DMS114 treated with DMSO at 0.1 percent for 48 hours (cell line): Measurements from ENCODE around the gene HSPB1.
"Not testable (repeated sequence)": the region's sequence is repeated elsewhere in the genome, so short reads cannot be mapped to it uniquely, and the experiment has no call there.

Source experiments
- DNase-seq: peaks from one replicate; lab custom pipeline; 2025; ENCODE audit not compliant: unreplicated experiment; lab: John Stamatoyannopoulos, UW

HSPB1 gene

GRCh38 chr7:76330261-76330660 lies 27.8 kb downstream of the HSPB1 start:
- no peak for DNase-seq

- no peak for DNase-seq
These were observed 28.2 kb downstream of the HSPB1 start for GRCh38 chr7:76330673-76331072.

DNA sequence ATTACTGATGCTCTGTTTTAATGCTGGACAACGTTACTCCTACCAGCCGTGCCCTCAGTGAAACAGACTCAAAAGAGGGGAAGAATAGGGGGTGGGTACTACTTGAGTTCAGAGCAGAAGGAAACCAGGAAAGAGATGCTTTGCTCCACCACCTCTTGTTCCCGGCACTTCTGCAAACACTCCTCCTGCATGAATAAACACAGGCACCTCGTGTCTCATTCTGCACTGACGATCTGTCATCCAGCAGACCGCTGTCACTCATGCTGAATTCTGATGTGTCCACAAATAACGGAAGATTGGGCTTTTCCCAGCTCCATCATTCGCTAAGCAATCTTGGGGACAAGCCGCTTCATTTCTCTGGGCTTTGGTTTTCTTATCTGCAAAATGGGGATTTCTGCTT lies 29.6 kb downstream of the HSPB1 start:
- DNase-seq = no peak

DNA sequence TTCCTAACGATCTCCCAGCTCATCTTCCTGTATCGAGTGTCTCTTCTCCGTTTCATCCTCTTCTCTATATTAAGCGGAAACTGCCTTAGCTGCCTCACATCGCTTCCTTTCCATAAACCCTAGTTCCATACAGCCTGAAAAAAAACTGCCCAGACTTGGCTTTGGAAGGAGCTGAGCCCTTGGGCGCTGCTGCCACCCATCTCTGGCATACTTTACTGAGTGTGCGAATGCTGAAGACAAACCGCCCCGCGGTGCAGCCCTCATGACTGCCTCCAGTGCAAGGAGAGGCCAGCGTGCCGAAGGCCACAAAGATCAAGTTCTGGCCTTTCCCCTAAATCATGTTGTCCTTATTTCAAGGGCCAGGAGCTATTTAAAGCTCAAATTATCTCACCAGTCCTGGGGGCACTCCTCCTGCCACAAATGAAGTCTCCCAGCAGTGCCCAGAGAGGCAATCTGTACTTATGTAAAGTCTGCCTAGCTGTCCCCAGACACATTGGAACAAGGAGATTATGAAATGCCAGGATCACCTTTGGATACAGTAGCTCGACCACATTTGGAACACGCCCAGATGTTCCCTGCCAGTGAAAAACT lies 31.1 kb downstream of the HSPB1 start:
- no peak for DNase-seq

GRCh38 chr7:76334320-76334967 lies 32.0 kb downstream of the HSPB1 start:
- no peak for DNase-seq

GRCh38 chr7:76335417-76335816 lies 32.9 kb downstream of the HSPB1 start:
- not testable (repeated sequence) for DNase-seq

GRCh38 chr7:76336094-76336493 lies 33.6 kb downstream of the HSPB1 start:
- no peak for DNase-seq

GRCh38 chr7:76337147-76337546 lies 34.7 kb downstream of the HSPB1 start:
- DNase-seq = no peak

GRCh38 chr7:76338298-76339084 lies 36.0 kb downstream of the HSPB1 start:
- DNase-seq = no peak

DNA sequence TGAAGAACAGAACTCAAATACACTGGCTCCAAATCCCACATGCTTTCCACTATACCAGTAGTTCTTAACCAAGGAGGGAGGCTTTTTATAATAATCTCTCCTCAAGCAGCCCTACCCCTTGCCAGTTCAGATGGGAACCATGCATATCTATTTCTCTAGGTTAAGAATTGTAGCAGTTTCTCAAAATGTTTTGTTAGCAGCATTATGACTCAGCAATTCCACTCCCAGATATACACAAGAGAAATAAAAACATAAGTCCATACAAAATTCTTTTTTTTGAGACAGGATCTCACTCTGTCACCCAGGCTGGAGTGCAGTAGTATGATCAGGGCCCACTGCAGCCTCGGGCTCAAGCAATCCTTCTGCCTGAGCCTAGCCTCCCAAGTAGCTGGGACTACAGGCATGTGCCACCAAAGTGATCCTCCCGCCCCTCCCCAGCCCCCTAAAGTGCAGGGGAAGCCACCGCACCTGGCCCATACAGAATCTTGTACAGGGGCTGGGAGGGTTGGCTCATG lies 38.2 kb downstream of the HSPB1 start:
- no peak for DNase-seq

DNA sequence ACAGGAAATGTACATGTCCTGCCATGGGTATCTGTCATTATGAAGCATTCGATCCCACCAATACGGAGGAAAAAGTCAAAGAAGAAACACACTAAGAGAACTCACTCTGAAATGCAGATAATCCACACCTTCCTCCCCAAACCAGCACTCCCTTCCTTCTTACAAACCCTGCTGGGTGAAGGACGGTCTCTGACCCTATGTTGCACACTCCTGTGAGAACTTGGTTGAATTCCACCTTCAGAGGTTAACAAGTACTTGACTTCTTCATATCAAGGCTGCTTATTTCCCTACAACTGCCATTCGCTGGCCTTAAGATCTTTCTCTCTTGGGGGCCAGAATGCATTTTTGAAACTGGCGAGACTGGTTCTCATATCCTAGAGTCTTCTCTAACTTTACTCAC lies 39.7 kb downstream of the HSPB1 start:
- DNase-seq = no peak

GRCh38 chr7:76343294-76343930 lies 40.9 kb downstream of the HSPB1 start:
- no peak for DNase-seq

GRCh38 chr7:76343931-76344321 lies 41.5 kb downstream of the HSPB1 start:
- DNase-seq = no peak

DNA sequence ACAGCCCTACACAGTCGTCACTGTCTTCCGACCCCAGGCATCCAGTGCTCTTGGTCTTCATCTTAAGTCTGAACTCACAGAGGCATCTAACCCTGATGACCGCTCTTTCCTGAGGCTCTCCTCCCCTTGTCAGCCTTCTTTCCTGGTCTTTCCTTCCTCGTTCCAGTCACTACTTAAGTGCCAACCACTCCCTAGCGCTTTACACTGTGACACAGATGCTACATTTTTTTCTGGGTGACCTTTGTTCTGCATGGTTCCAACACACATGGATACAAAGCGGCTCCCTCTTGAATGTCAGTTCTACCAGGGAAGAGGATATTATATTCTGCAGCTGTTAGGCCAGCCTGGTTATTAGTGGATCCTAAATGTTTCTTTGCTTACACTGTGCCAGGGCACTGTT lies 43.6 kb downstream of the HSPB1 start:
- no peak for DNase-seq

DNA sequence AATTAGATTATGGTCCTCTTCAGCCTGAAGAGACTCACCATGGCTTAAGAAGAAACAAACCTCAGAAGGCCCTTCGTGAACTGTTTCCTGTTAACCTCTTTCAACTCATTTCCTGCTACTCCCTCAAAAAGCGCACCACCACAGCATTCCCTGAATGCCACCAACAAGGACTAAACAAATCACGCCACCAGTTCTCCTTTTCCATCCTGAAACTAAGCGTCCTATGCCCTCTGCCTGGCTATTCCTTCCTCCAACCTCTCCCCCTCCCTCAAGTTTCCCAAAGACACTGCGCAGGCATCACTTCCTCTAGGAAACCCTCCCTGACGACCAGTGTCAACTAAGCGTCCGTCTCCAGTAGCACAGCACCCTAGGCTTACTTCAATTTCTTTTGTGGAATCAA lies 44.3 kb downstream of the HSPB1 start:
- no peak for DNase-seq

DNA sequence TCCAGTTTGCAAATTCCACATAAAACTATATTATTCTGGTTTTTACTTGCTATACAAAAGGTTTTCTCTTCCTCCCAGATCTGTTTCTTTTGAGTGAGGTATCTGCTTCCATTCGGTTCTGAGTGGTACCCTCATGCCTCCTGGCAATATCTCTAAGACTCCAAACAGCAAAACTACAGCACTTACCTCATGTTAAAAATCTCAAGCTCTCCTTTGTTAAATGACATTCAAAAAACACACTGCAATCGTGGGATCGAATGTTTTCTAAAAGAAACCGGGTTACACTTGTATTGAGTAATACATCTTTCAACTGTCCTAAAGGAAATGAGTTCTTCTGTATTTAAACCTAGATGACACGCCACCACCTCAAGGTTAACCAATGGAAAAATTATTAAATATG lies 45.2 kb downstream of the HSPB1 start:
- no peak for DNase-seq

DNA sequence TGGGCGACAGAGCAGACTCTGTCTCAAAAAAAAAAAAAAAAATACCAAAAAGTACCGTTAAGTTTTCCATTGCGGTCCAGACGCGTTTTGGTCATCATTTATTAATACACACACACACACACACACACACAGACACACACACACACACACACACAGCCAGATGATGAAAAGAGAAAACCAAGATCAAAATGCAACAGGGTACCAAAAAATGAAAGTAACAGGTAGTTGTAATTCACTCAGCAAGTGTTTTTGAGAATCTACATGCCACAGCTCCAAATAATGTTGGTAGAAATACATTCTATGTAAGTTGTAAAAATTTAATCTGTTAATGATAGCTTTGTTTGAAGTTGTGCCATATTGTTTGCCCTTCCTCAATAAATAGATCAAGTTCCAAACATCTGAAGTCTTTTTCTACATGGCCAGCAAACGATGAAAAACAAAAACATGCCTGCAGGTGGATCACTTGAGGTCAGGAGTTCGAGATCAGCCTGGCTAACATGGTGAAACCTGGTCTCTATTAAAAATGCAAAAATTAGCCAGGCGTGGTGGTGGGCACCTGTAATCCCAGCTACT lies 46.9 kb downstream of the HSPB1 start:
- no peak for DNase-seq

GRCh38 chr7:76351372-76351771 lies 48.9 kb downstream of the HSPB1 start:
- DNase-seq = no peak

GRCh38 chr7:76352193-76352592 lies 49.7 kb downstream of the HSPB1 start:
- no peak for DNase-seq

GRCh38 chr7:76353744-76354143 lies 51.3 kb downstream of the HSPB1 start:
- DNase-seq = no peak
